AG20443 (cell line): ENCODE results near the gene ITGB4.

Source experiments
- DNase-seq: peaks from one replicate; pipeline ENCODE4 v3.0.0; 2012; ENCODE audit warnings: low spot score, mixed read lengths

Gene ITGB4

GRCh38 chr17:75791254-75791653, 70.0 kb downstream of the ITGB4 start:
- no peak for DNase-seq

- no peak for DNase-seq
These were observed 72.2 kb downstream of the ITGB4 start for GRCh38 chr17:75793460-75793859.

GRCh38 chr17:75795820-75796607, 74.8 kb downstream of the ITGB4 start:
- DNase-seq, result no peak

GRCh38 chr17:75799402-75799801, 78.1 kb downstream of the ITGB4 start:
- DNase-seq, result no peak

- DNase-seq, result no peak
These were observed 82.6 kb downstream of the ITGB4 start for GRCh38 chr17:75803883-75804282.

GRCh38 chr17:75806822-75807500, 85.7 kb downstream of the ITGB4 start:
- DNase-seq, result no peak
